Erythroblast (primary cell): Measurements from ENCODE around the gene MDH1B.

Experiments used
- GATA1 ChIP-seq: IDR thresholded peaks from 2 replicates; pipeline ENCODE4 v1.6.1; 2011; ENCODE audit warnings: low read depth, mild to moderate bottlenecking, control low read depth, low read length, moderate library complexity
- POLR2A ChIP-seq: IDR thresholded peaks from 2 replicates; pipeline ENCODE4 v1.6.1; 2011; ENCODE audit warnings: mild to moderate bottlenecking, low read length

- TF ChIP-seq POLR2A (no peak), GATA1 (no peak)
These were observed 25.3 kb upstream of the MDH1B start for GRCh38 chr2:206790311-206790935.
